Stimulated activated CD8-positive, alpha-beta memory T cell treated with anti-CD3 and anti-CD28 coated beads, Interleukin-4, amount 100 ng/mL, for 4 hours (primary cell): Measurements from ENCODE around the gene DPRX.
"Not testable (repeated sequence)": the region's sequence is repeated elsewhere in the genome, so short reads cannot be mapped to it uniquely, and the experiment has no call there.

ENCODE experiments used
- DNase-seq, 2 donors: peaks; one replicate each; pipeline ENCODE4 v3.0.0-alpha.2; 2020; ENCODE audit warnings: low read depth in 2 of 2, low spot score in 1 of 2

Gene DPRX

DNA sequence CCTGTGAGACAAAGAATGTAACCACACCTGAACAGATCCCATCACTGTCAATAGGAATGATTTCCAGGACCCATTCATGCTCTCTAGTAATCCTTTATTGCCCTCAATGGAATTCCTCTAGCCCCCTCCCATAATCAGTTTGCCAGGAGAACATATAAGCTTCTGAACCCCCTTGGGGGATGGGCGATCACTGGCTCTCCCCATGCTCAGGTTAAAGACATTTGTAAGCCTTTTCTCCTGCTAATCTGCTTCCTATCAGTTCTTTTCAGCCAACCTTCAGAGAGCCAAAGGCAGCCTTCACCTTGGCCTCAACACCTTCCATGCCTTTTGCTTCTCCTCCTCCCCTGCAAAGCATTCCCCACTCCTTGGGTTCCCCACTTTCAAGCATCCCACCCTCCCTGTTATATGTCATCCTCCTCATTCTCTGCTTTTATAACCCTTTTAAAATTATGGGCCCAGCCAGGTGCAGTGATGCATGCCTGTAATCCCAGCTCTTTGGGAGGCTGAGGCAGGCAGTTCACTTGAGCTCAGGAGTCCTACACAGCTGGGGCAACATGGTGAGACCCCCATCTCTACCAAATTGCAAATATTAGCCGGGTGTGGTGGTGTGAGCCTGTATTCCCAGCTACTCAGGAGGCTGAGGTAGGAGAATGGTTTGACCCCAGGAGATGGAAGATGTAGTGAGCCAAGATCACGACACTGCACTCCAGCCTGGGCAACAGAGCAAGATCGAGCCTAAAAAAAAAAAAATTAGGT is 12.4 kb downstream of the DPRX start:
- DNase-seq = no peak

DNA sequence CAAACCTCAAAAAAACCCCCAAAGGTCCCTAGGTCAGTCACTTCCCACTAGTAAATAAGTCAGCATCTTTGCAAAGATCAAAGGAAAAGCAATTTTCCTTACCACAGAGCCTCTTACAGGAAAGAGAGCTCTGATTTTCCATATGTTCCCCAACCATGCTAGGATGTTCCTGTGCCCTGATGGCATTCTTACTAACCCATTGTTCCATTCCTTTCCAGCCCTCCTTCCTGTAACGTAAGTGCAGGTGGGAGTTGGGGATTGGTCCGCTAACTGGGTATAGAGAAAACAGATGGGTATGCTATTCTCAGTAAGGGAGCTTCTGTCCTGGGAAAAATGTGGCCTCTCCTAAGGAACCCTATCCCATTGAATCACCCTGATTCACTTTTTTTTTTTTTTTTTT is 14.3 kb downstream of the DPRX start:
- no peak for DNase-seq

DNA sequence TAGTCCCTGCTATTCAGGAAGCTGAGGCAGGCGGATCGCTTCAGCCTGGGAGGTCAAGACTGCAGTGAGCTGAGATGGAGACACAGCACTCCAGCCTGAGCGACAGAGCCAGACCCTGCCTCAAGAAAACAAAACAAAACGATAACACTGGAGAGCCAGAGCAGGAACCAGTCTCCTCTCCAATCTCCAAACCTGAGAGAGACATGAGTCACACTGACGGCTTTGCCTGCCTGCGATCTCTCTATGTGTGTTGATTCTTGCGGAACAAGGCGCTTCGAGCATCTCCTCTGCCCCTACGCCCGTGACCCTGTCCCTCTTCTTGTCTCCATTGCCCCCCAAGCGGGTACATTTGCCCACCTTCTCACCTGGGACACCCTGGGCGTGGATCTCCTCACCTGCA is 15.6 kb downstream of the DPRX start:
- DNase-seq = no peak

DNA sequence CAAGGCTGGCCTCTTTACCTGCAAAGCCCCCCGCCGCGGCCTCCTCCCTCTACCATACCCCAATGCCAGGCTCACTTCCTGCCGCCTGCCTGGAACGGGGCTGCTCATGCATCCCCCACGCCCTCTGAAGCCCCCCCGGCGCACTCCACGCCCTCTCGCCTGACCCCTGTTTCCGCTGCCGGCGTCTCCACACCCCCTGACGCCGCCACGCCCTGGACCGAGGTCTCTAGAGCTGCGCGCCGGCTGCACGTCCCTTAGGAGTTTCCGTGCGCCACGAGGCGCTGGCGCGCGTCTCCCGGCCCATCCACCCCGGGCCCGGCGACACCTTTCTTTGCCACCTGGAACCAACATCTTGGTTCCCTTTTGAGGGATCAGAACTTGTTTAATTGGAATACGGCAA is 16.0 kb downstream of the DPRX start:
- no peak for DNase-seq

DNA sequence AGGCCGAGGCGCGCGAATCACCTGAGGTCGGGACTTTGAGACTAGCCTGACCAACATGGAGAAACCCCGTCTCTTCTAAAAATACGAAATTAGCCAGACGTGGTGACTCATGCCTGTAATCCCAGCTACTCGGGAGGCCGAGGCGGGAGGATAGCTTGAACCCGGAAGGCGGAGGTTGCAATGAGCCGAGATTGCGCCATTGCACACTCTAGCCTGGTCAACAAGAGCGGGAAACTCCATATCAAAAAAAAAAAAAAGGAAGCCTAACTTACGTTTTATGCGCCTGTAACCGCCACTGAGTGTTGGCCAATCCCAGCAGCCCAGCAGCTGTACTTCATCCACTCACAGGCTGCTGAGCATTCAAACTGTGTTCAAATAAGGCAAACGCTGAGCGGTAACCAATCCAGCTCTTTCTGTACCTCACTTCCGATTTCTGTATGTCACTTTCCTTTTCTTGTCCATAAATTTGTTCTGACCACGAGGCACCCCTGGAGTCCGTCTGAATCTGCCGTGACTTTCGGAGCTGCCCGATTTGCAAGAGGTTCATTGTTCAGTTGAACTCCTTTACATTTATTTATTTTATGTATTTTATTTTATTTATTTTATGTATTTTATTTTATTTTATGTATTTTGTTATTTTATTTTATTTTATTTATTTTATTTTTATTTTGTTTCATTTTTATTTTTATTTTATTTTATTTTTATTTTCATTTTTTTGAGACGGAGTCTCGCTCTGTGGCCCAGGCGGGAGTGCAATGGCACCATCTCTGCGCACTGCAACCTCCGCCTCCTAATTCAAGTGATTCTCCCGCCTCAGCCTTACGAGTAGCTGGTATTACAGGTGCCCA is 18.2 kb downstream of the DPRX start:
- DNase-seq = no peak

DNA sequence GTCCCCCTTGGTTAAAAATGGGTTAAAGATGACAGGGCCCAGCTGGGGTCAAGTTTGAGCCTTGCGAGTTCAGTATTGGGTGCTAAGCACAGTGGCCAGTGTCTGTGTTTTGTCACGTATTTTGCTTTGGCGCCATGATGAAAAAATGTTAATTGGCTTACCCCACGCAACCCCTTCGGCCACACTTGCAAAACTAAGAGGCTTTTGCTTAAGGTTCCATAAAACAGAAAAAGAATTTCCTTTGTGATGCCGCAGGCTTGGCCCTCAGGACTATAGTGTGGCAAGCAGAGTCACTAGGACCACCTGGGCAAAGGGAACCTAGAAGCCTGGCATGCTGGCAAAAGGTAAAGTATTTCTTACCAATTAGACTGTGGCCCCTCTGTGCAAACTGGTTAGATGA is 20.7 kb downstream of the DPRX start:
- no peak for DNase-seq

DNA sequence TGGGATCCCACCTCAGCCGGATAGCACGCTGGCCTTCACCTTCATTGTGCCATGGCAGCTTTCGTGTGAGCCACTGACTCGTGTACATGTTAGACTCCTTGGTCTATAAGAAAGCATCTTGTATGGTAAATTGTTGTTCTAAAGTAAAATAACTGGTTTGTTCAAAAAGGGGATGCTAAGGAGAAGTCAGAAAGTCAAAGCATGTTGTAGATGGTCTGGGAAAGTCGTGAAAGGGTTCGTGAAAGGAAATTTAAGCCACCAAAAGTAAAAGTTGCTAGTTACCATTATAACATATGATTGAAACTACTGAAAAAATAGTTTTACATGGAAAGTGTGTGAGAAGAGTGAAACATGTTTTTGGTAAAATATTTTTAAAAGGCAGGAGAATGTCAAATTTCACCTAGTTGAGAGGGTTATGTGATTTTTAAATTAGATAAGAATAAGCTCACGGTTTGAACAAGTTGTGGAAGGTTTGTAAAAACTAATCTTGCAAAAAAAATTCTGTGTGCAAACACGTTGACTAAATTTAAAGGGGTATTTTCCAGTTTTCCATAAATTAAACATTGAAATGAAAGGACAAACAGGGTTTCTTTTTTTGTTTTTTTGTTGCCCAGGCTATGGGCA is 23.4 kb downstream of the DPRX start:
- no peak for DNase-seq

DNA sequence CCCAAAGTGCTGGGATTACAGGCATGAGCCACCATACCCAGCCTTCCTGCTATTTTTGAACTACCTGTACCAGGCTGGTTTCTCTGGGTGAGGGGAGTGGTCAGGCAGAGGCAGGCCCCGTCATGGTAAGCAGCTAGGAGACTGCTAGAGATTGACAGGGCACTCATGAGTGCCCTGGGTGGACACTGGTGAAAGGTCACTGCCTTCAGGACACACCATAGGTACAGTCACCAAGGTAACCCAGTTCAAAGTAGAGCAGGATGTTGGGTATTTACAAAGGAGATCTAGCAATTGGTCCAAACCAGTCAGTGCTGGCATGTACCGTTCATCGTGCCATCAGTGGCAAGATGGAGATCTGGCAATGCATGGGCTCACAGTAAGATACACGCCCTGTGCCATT is 25.5 kb downstream of the DPRX start:
- DNase-seq = no peak

DNA sequence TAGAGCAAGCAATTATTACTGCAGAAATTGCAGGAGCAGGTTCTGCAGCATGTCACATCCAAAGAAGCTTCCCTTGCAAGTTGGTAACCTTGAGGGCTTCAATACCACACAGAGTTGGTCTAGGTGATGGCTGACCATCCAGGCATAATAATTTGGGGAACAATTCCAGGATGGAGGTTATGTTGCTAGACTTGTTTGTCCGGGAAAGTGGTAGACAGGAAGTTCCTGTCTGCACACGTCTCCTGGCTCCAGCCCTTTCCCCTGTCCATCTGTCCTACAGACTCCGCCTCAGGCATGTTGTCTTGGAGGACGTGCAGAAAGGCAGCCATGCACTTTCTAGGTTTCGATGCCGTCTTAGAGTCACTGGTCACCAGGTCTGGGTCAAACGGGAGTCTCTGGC is 26.0 kb downstream of the DPRX start:
- no peak for DNase-seq

DNA sequence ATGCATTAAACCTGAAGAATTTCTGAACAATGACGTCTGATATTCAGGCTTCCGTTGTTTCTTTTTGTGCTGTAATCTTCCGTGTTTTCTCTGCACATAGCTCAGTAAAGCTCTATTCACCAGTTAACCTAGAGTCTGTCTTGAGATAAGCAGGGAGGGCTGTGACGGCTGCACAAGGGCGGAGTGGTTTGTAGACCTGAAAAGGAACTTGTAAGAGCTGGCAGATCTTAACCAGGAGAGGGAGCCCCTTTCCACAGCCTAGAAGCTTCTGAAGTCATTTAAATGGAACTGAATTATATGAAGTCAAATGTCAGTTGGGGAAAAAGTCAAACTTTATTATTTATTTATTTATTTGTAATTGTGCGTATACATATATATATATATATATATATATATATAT is 27.5 kb downstream of the DPRX start:
- DNase-seq = no peak

DNA sequence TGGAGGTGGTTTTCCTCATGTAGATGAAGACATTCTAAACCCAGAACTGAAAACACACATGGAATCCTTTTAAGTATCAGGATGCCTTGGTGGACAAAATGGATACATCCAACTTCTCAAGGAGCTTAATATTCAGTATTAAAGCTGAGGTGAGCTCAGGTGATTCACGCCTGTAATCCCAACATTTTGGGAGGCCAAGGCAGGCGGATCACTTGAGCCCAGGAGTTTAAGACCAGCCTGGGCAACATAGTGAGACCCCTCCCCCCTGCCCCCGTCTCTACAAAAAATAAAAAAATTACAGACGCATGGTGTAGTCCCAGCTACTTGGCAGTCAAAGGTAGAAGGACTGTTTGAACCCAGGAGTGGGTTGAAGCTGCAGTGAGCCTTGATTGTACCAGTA is 28.8 kb downstream of the DPRX start:
- DNase-seq = no peak

DNA sequence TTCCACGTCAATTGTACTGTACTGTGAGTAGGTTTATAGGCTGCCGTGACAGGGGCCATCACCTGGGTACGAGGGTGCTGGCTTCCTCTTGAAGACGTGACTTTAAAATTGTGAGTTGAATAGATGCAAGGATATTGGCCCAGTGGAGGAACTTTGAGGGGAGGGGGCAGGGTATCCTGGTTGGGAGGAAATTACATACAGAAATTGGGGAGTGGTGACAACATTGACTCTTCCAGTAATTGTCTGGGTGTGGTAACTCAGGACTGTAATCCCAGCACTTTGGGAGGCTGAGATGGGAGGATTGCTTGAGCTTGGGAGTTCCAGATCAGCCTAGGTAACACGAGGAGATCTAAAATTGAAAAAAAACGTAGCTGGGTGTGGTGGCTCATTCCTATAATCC is 30.4 kb downstream of the DPRX start:
- no peak for DNase-seq

DNA sequence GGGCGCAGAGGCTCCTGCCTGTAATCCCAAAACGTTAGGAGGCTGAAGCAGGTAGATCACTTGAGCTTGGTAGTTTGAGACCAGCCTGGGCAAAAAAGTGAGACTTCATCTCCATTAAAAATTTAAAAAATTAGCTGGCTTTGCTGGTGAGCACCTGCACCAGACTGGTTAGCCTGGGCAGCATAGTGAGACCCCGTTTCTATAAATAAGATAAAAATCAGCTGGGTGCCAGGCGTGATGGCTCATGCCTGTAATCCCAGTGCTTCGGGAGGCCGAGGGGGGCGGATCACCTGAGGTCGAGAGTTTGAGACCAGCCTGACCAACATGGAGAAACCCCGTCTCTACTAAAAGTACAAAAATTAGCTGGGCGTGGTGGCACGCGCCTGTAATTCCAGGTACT is 32.4 kb downstream of the DPRX start:
- no peak for DNase-seq

DNA sequence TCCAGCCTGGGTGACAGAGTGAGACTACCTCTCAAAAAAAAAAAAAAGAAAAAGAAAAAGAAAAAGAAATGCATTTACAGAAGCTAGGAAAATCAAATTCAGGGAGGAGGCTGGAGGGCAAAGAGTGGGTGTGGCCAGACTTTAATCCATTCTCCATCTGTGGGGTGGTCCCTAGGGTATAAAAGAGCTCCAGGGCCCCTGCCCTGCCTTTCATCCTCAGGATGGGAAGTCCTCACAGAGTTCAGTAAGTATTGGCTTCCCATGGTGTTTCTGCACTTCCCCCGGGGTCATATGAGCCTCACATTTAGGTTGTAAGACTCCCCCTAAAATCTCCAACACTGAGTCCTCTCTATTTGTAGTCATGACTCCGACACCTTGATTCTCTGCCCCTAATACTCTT is 33.0 kb downstream of the DPRX start:
- DNase-seq = no peak

DNA sequence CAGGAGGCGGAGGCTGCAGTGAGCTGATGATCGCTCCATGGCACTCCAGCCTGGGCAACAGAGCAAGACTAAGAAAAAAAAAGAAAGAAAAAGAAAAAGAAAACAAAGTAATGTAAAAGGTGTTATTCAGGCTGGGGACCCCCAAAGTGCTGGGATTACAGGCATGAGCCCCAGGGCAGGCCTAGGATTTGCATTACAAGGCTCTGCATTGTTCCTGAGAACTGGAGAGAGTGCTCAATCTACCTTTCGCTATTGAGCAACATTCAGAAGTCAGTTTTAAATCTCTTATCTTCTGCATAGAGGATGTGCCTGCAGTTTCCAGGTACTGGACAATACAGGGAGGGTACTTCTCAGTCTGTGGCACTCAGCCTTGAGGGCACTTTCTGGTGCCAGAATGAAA is 34.5 kb downstream of the DPRX start:
- not testable (repeated sequence) for DNase-seq

DNA sequence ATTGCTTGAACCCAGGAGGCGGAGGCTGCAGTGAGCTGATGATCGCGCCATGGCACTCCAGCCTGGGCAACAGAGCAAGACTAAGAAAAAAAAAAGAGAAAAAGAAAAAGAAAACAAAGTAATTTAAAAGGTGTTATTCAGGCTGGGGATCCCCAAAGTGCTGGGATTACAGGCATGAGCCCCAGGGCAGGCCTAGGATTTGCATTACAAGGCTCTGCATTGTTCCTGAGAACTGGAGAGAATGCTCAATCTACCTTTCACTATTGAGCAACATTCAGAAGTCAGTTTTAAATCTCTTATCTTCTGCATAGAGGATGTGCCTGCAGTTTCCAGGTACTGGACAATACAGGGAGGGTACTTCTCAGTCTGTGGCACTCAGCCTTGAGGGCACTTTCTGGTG is 37.0 kb downstream of the DPRX start:
- DNase-seq = not testable (repeated sequence)

DNA sequence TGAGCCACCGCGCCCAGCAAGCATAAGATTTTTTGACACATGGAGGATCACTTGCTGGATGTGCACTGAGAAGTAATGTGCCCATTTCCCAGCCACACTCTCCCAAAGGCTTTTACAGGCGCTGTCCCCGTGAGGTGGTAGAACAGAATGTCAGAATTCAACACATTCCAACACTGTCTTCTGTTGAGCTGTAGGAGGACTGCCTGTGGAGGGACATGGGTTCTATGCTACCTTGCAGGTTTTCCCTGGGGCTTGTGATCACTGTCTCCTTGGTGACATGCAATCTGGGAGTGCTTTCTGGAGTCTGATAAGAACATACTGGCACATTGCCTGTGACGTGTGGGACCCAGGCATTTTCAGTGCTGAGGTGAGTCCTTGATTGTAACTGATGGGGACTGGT is 38.5 kb downstream of the DPRX start:
- DNase-seq = no peak

DNA sequence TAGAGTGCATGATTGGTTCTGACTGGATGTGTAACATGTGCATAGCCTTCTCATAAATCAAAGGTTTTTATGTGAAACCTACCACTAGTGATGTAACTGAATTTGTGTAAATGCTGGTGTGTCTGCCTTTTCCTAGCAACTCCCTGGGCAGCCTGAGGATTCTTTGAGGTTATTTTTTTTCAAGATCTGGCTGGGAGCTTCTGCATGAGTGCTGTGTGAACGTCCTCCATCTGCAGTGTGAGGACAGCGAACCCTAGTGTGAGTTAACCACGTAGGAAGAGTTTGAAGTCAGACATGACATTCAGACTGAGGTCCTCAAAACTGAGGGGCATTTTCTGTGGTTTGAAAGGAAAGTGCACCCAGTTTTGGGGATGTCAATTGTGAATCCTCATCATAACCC is 39.9 kb downstream of the DPRX start:
- no peak for DNase-seq
